IgD-negative memory B cell (primary cell): Measurements from ENCODE around the gene GPRIN3. TPM values are rescaled to one million over a fixed set of nuclear protein-coding genes. Genes with fewer than 3 reads are reported as not detected.
"Not testable (repeated sequence)": the region's sequence is repeated elsewhere in the genome, so short reads cannot be mapped to it uniquely, and the experiment has no call there.

Experiments used
- H3K27ac Mint-ChIP-seq, 3 donors: one replicate each; pipeline ENCODE4 v1.8.0; 2020 to 2022; ENCODE audit warnings: mild to moderate bottlenecking in 3 of 3, mixed read lengths in 3 of 3, moderate library complexity in 1 of 3
- H3K27me3 Mint-ChIP-seq: one replicate; pipeline ENCODE4 v1.8.0; 2021; ENCODE audit warnings: mixed read lengths
- H3K36me3 Mint-ChIP-seq: one replicate; pipeline ENCODE4 v1.8.0; 2020; ENCODE audit warnings: mild to moderate bottlenecking, mixed read lengths
- H3K4me1 Mint-ChIP-seq, 3 donors: one replicate each; pipeline ENCODE4 v1.8.0; 2020 to 2022; ENCODE audit warnings: mixed read lengths in 3 of 3, mild to moderate bottlenecking in 1 of 3
- H3K4me3 Mint-ChIP-seq, 4 donors: one replicate each; pipeline ENCODE4 v1.8.0; 2020 to 2022; ENCODE audit warnings: mild to moderate bottlenecking in 4 of 4, mixed read lengths in 4 of 4, moderate library complexity in 3 of 4
- H3K9me3 Mint-ChIP-seq, 3 donors: one replicate each; pipeline ENCODE4 v1.8.0; 2020 to 2021; ENCODE audit warnings: mixed read lengths in 3 of 3, mild to moderate bottlenecking in 1 of 3
- polyA plus RNA-seq: library from polyadenylated mRNA; unstranded; fragments of 300-500 nt; fragmentation: Illumina TruSeq; gene quantifications from one replicate; pipeline ENCODE4 v1.2.3, GENCODE V29; 2021

The GPRIN3 gene
- polyA plus RNA-seq, 1 donor from 2014 or later, result 0.50 TPM

GRCh38 chr4:89216422-89216821 lies 91.2 kb downstream of the GPRIN3 start:
- H3K36me3 Mint-ChIP-seq, result peaks cover 2% of the 10 kb centered on the region
- H3K27ac Mint-ChIP-seq, result no peak overlapping the region
- no peak overlapping the region for H3K4me3 Mint-ChIP-seq
- peaks cover 8 to 11% (median 9%) of the 10 kb centered on the region in 3 donors for H3K4me1 Mint-ChIP-seq
- H3K27me3 Mint-ChIP-seq, result peaks cover 1% of the 10 kb centered on the region
- peaks cover 0 to 2% (median 0%) of the 10 kb centered on the region in 3 donors for H3K9me3 Mint-ChIP-seq

GRCh38 chr4:89215736-89216135 lies 91.9 kb downstream of the GPRIN3 start:
- Mint-ChIP-seq H3K4me1 (peaks cover 8 to 11% (median 9%) of the 10 kb centered on the region in 3 donors), H3K4me3 (no peak overlapping the region), H3K36me3 (peaks cover 2% of the 10 kb centered on the region), H3K27me3 (peaks cover 1% of the 10 kb centered on the region), H3K27ac (no peak overlapping the region), H3K9me3 (peaks cover 0 to 3% (median 0%) of the 10 kb centered on the region in 3 donors)

DNA sequence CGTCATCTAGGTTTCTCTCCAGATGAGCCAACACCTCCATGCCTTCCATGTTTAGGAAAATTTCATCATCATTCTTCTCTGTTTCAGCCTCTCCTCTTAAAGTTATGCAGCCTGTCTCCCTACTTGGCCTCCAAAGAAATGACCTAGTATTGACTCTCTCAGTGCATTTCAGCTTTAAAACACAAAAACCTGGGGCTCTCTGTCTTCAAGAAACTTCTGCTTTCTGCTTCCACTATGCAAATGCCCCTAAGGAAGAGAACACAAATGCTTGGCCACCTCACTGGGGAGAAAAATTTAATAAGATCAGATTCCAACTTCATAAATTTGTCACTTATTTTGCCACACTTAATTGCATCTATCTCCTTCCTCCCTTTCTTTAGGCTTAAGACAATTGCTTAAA lies 93.3 kb downstream of the GPRIN3 start:
- peaks cover 8 to 11% (median 9%) of the 10 kb centered on the region in 3 donors for H3K4me1 Mint-ChIP-seq
- peak overlapping the region in 1 of 3 donors; percentile 13 for H3K27ac Mint-ChIP-seq
- peaks cover 0 to 3% (median 0%) of the 10 kb centered on the region in 3 donors for H3K9me3 Mint-ChIP-seq
- H3K27me3 Mint-ChIP-seq, result peaks cover 3% of the 10 kb centered on the region
- peaks cover 2% of the 10 kb centered on the region for H3K36me3 Mint-ChIP-seq
- H3K4me3 Mint-ChIP-seq, result peak overlapping the region in 1 of 4 donors; percentile 42

- Mint-ChIP-seq H3K27ac (no peak overlapping the region), H3K4me3 (no peak overlapping the region), H3K4me1 (peaks cover 8 to 11% (median 9%) of the 10 kb centered on the region in 3 donors), H3K27me3 (peaks cover 3% of the 10 kb centered on the region), H3K36me3 (peaks cover 2% of the 10 kb centered on the region), H3K9me3 (peaks cover 0 to 3% (median 0%) of the 10 kb centered on the region in 3 donors)
Measured at GRCh38 chr4:89213382-89213701, 94.3 kb downstream of the GPRIN3 start.

DNA sequence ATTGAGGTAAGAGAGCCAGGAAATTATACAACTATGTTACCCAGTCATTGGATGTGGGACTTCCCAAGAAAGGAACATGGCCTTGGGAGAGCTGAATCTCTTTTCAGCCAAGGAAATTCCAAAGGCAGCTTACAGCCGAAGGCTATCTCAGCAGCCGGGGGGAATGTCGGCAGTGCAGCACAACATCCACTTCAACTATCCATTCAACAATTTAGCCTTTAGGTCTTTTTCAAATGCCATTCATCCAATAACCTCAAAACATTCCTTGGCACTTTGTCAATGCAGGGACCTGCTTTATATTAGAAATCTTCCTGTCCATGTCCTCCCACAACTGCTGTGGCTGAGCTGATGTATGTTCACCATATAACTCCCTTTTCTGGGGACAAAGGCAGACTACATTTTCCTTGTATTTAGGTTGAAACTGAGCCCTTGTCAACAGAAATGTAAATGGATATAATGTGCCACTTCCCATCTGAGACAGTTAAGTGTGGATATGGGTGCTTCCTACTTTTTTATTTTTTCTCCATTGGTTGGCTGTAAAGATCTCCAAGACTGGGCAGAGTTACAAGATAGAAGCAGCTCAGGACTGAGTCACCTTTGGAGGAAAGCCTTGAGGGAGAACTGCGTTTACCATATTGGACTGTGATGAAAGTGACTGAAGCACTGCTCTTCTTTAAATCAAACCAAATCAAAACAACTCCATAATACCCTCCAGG lies 94.8 kb downstream of the GPRIN3 start:
- Mint-ChIP-seq H3K4me3 (no peak overlapping the region), H3K36me3 (peaks cover 2% of the 10 kb centered on the region)

DNA sequence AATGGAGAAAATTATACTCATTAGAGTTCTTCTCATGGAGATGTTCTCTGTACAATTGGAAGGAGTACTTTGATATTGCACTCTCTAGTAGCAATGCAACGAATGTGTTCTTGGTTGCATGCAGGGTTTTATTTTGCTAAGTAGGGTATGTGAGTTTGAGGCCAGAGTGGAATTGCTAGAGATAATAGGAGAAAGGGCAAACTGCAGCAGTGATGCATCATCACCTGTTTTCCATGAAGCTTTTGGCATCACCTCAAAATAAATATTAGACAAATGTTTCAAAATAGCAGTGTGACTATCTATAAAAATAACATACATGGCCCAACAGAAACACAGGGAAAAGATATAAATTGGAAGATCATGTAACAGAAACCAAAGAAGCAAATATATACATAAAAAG lies 103.0 kb downstream of the GPRIN3 start:
- H3K9me3 Mint-ChIP-seq, result peaks cover 0 to 5% (median 0%) of the 10 kb centered on the region in 3 donors
- no peaks in the 10 kb centered on the region for H3K36me3 Mint-ChIP-seq

More for the DNA sequence above, 94.8 kb downstream of the GPRIN3 start:
- H3K27me3 Mint-ChIP-seq, result peaks cover 3% of the 10 kb centered on the region
- no peak overlapping the region for H3K27ac Mint-ChIP-seq
- peaks cover 8 to 11% (median 9%) of the 10 kb centered on the region in 3 donors for H3K4me1 Mint-ChIP-seq
- peaks cover 0 to 5% (median 3%) of the 10 kb centered on the region in 3 donors for H3K9me3 Mint-ChIP-seq

DNA sequence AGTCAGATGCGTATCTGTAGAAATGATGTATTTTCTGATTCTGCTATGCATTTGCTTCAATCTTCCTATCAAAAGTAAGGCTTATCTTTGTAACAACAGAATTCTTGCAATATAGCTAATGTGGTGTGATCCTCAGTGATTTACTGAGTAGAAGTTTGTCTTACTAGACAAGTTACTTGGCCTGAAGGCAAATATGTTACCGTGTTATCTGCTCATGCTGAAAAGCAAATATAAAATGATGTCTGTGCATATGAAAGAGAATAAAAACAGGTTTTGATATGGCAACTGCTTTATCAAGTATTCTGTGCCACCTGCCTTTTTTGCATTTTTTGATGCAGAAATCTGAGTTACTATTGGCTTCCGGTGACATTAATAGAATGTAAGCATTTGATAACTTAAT lies 103.7 kb downstream of the GPRIN3 start:
- H3K27me3 Mint-ChIP-seq, result peaks cover 11% of the 10 kb centered on the region
- H3K4me1 Mint-ChIP-seq, result no peaks in the 10 kb centered on the region
- no peaks in the 10 kb centered on the region for H3K36me3 Mint-ChIP-seq
- no peak overlapping the region for H3K27ac Mint-ChIP-seq
- no peak overlapping the region for H3K4me3 Mint-ChIP-seq
- H3K9me3 Mint-ChIP-seq, result peaks cover 0 to 5% (median 0%) of the 10 kb centered on the region in 3 donors

More for the DNA sequence above, 103.0 kb downstream of the GPRIN3 start:
- no peak overlapping the region for H3K27ac Mint-ChIP-seq
- H3K4me1 Mint-ChIP-seq, result no peaks in the 10 kb centered on the region
- H3K27me3 Mint-ChIP-seq, result peaks cover 12% of the 10 kb centered on the region
- H3K4me3 Mint-ChIP-seq, result no peak overlapping the region

GRCh38 chr4:89199394-89199793 lies 108.2 kb downstream of the GPRIN3 start:
- H3K9me3 Mint-ChIP-seq, H3K27ac Mint-ChIP-seq, H3K36me3 Mint-ChIP-seq, H3K27me3 Mint-ChIP-seq, H3K4me3 Mint-ChIP-seq, H3K4me1 Mint-ChIP-seq: not testable (repeated sequence)

DNA sequence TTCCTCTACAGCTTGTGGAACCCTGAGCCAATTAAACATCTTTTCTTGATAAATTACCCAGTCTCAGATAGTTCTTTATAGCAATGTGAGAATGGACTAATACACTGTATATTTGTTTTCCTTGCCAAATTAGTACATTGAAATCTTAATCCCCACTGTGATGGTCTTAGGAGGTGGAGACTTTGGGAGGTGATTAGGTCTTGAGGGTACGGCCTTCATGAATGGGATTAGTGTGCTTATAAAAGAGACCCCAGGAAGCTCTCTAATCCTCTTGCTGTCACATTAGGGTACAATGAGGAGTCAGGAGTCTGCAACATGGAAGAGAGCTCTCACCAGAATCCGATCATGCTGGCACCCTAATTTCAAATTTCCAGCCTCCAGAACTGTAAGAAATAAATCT lies 109.7 kb downstream of the GPRIN3 start:
- no peaks in the 10 kb centered on the region for H3K36me3 Mint-ChIP-seq
- no peak overlapping the region for H3K4me3 Mint-ChIP-seq
- no peaks in the 10 kb centered on the region for H3K4me1 Mint-ChIP-seq
- H3K9me3 Mint-ChIP-seq, result no peaks in the 10 kb centered on the region
- H3K27me3 Mint-ChIP-seq, result peaks cover 6% of the 10 kb centered on the region
- no peak overlapping the region for H3K27ac Mint-ChIP-seq

DNA sequence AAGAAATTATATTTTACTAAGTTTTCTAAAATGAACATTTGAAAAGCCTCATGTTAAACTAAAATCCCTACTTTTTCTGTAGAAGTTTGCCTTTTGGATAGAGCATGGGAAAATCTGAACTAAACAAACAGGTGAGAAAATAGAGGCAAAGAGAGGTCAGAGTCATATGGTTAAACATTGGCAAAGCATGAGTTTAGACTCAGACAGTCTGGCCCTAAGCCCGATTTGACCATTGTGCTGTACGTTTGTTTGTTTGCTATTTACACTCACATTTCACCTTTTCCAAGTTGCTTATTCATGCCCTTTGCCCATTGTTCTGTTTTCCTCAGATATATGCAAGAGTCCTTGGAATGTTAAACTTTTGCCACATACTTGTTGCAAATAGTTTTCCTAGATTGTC lies 110.9 kb downstream of the GPRIN3 start:
- Mint-ChIP-seq H3K4me3 (no peak overlapping the region), H3K9me3 (no peaks in the 10 kb centered on the region), H3K4me1 (no peaks in the 10 kb centered on the region), H3K36me3 (no peaks in the 10 kb centered on the region), H3K27ac (no peak overlapping the region), H3K27me3 (peaks cover 6% of the 10 kb centered on the region)

GRCh38 chr4:89196056-89196674 lies 111.4 kb downstream of the GPRIN3 start:
- H3K4me3 Mint-ChIP-seq, result no peak overlapping the region
- H3K27ac Mint-ChIP-seq, result no peak overlapping the region
- no peaks in the 10 kb centered on the region for H3K36me3 Mint-ChIP-seq
- H3K4me1 Mint-ChIP-seq, result no peaks in the 10 kb centered on the region
- H3K9me3 Mint-ChIP-seq, result no peaks in the 10 kb centered on the region
- H3K27me3 Mint-ChIP-seq, result peaks cover 4% of the 10 kb centered on the region

DNA sequence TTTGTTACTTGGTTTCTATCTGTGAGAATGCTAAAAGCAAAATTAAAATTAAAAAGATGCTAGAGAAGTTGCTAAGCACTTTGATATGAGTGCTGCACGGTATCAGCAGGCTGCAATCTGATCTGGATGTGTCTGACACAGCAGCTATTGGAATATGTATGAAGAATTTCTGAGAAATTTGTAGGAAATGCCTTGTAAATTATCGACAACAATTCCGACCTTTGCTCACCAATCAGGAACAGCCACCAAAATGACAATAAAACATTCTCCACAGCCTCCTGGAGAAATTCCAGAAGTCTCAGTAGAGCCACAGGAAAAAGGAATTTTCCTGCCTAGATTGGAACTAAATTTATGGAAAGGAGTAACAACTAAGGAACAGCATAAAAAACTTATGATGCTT lies 113.8 kb downstream of the GPRIN3 start:
- Mint-ChIP-seq H3K4me3 (no peak overlapping the region), H3K36me3 (no peaks in the 10 kb centered on the region), H3K27ac (no peak overlapping the region), H3K9me3 (no peaks in the 10 kb centered on the region), H3K4me1 (no peaks in the 10 kb centered on the region), H3K27me3 (peaks cover 8% of the 10 kb centered on the region)

Other genes starting within 250 kb of the GPRIN3 start
- 5.0 TPM for gene TIGD2, start 196.3 kb downstream of the GPRIN3 start, polyA plus RNA-seq